Esophagus squamous epithelium (tissue), 4 donors: Measurements from ENCODE around the gene SMIM35.
A peak's percentile ranks its signal among the peaks of the same experiment; 100 is the strongest.

Experiments used
- CTCF ChIP-seq, 6 experiments: fragments of 450-650 bp in 4 of 6; fragments of 200-600 bp in 2 of 6; sonication (generic) in 2 of 6; IDR thresholded peaks; one replicate each; pipeline ENCODE4 v1.5.1; 2016 to 2019; ENCODE audit warnings: antibody characterized with exemption in 6 of 6, mild to moderate bottlenecking in 4 of 6, moderate library complexity in 4 of 6
- POLR2A ChIP-seq, 4 donors: fragments of 450-650 bp; IDR thresholded peaks; one replicate each; pipeline ENCODE4 v1.6.1; 2017; ENCODE audit warnings: antibody characterized with exemption in 4 of 4, mild to moderate bottlenecking in 4 of 4, moderate library complexity in 3 of 4

GRCh38 chr11:117985953-117986887 is 100.5 kb downstream of the SMIM35 start, which contains the start of gene IL10RA:
- TF ChIP-seq CTCF (IDR thresholded peaks at IDR 0.05) (peak in 1 of 6 experiments; percentile 6), POLR2A (IDR thresholded peaks at IDR 0.05) (peak in 3 of 4 donors; percentile 14 to 99 (median 84))
